Endothelial cell of umbilical vein (primary cell): ENCODE measurements around the gene PHACTR1. TPM values are rescaled to one million over a fixed set of nuclear protein-coding genes. Genes with fewer than 3 reads are reported as not detected.

ENCODE experiments used
- BruUV-seq: library from RNA; stranded (reverse); fragments of 400-500 nt; replicated peaks from 2 replicates; lab custom pipeline; 2021; lab: Mats Ljungman, UMichigan
- CTCF ChIA-PET: fragments of 300-600, 350-600 bp; sonication (Branson Sonifier 250); formaldehyde crosslinking; loops from one replicate; lab custom pipeline; 2021; ENCODE audit warnings: antibody characterized with exemption, inconsistent platforms; lab: Charles Lee
- POLR2A ChIA-PET: fragments of 300-600, 350-600 bp; sonication (Branson Sonifier 250); formaldehyde crosslinking; loops from one replicate; lab custom pipeline; 2021; ENCODE audit warnings: antibody characterized with exemption, inconsistent platforms; lab: Charles Lee
- DNase-seq: peaks from one replicate; pipeline ENCODE4 v3.0.0-alpha.2; 2011; ENCODE audit warnings: low read depth, low spot score
- FAIRE-seq: peaks from 2 replicates; lab custom pipeline; 2011; peaks lifted over from hg19 to GRCh38; lab: Jason Lieb, UNC
- H2AFZ ChIP-seq: 2 replicates; pipeline ENCODE4 v1.6.0; 2012; ENCODE audit warnings: low read depth, low read length, control low read depth, inconsistent platforms
- H3K27ac ChIP-seq: 2 replicates; pipeline ENCODE4 v1.5.1; 2011; ENCODE audit warnings: low read depth, mild to moderate bottlenecking, control low read depth, low read length, moderate library complexity; ENCODE audit not compliant: insufficient read depth
- H3K27me3 ChIP-seq, 2 experiments: 2 replicates each; pipeline versions ENCODE4 v1.6.0 to v1.6.1; 2011; ENCODE audit warnings: low read length in 2 of 2, mixed read lengths in 1 of 2; ENCODE audit not compliant: control insufficient read depth in 2 of 2, insufficient read depth in 2 of 2
- H3K36me3 ChIP-seq, 2 experiments: 2 replicates in 1 of 2; 3 replicates in 1 of 2; pipeline ENCODE4 v1.5.1; 2011; ENCODE audit warnings: low read length in 2 of 2, mild to moderate bottlenecking in 1 of 2, moderate library complexity in 1 of 2; ENCODE audit not compliant: control insufficient read depth in 2 of 2, insufficient read depth in 2 of 2; ENCODE audit errors: extremely low read depth in 1 of 2
- H3K4me1 ChIP-seq: 3 replicates; pipeline ENCODE4 v1.5.1; 2011; ENCODE audit warnings: mild to moderate bottlenecking, low read length; ENCODE audit not compliant: control insufficient read depth, insufficient read depth; ENCODE audit errors: extremely low read depth
- H3K4me2 ChIP-seq: 2 replicates; pipeline ENCODE4 v1.6.1; 2011; ENCODE audit warnings: low read length, control low read depth, mixed read lengths; ENCODE audit not compliant: insufficient read depth
- H3K4me3 ChIP-seq, 3 experiments: fragments of 200-600 bp in 1 of 3; sonication (generic), shearing (Covaris generic) in 1 of 3; replicated peaks in 1 of 3; 2 replicates each; pipeline ENCODE4 v1.5.1; 2011 to 2016; ENCODE audit warnings: control low read depth in 3 of 3, low read length in 3 of 3, mild to moderate bottlenecking in 2 of 3, inconsistent platforms in 1 of 3, low read depth in 1 of 3, moderate library complexity in 1 of 3; ENCODE audit not compliant: insufficient read depth in 1 of 3
- H3K79me2 ChIP-seq: 2 replicates; pipeline ENCODE4 v1.6.0; 2012; ENCODE audit warnings: low read length, inconsistent platforms; ENCODE audit not compliant: control insufficient read depth, insufficient read depth
- H3K9ac ChIP-seq: replicated peaks from 2 replicates; pipeline ENCODE3; 2011; ENCODE audit warnings: low read length, control low read depth; ENCODE audit not compliant: insufficient read depth; ENCODE audit errors: extremely low read depth
- H3K9me1 ChIP-seq: replicated peaks from 3 replicates; pipeline ENCODE4 v1.6.0; 2011; ENCODE audit warnings: mild to moderate bottlenecking, low read length; ENCODE audit not compliant: control insufficient read depth, insufficient read depth; ENCODE audit errors: extremely low read depth
- H3K9me3 ChIP-seq: replicated peaks from 2 replicates; pipeline ENCODE4 v1.5.1; 2012; ENCODE audit warnings: low read length, inconsistent platforms; ENCODE audit not compliant: control insufficient read depth, insufficient read depth
- H4K20me1 ChIP-seq: replicated peaks from 2 replicates; pipeline ENCODE3; 2011; ENCODE audit warnings: mild to moderate bottlenecking, low read length; ENCODE audit not compliant: control insufficient read depth, insufficient read depth; ENCODE audit errors: extremely low read depth
- CTCF ChIP-seq, 2 donors: IDR thresholded peaks; 1 replicate in 1 of 2; 2 replicates in 1 of 2; pipeline ENCODE4 v1.5.1; 2011; ENCODE audit warnings: low read length in 2 of 2, mild to moderate bottlenecking in 2 of 2, moderate library complexity in 2 of 2, control low read depth in 1 of 2, inconsistent platforms in 1 of 2, low read depth in 1 of 2; ENCODE audit not compliant: insufficient read depth in 1 of 2; ENCODE audit errors: extremely low read depth in 1 of 2
- EZH2 ChIP-seq: IDR thresholded peaks from 2 replicates; pipeline ENCODE4 v1.6.1; 2012; ENCODE audit warnings: borderline replicate concordance, low read depth, mild to moderate bottlenecking, moderate library complexity, low read length, inconsistent platforms; ENCODE audit not compliant: severe bottlenecking
- FOS ChIP-seq: IDR thresholded peaks from 2 replicates; pipeline ENCODE4 v1.6.1; 2011; ENCODE audit warnings: mild to moderate bottlenecking, low read length, moderate library complexity, borderline replicate concordance; ENCODE audit not compliant: insufficient read depth
- GATA2 ChIP-seq: IDR thresholded peaks from 2 replicates; pipeline ENCODE4 v1.7.0; 2011; ENCODE audit warnings: low read depth, mild to moderate bottlenecking, moderate library complexity, mixed read lengths, low read length; ENCODE audit not compliant: insufficient read length, insufficient read depth
- JUN ChIP-seq: IDR thresholded peaks from 2 replicates; pipeline ENCODE4 v1.6.1; 2011; ENCODE audit warnings: borderline replicate concordance, low read depth; ENCODE audit not compliant: insufficient read length, insufficient read depth
- MAX ChIP-seq: IDR thresholded peaks from 2 replicates; pipeline ENCODE4 v1.6.1; 2011; ENCODE audit not compliant: insufficient read depth, insufficient read length
- MYC ChIP-seq: IDR thresholded peaks from one replicate; pipeline ENCODE4 v1.6.1; 2011; ENCODE audit warnings: mild to moderate bottlenecking, low read depth, low read length
- POLR2A ChIP-seq: IDR thresholded peaks from 2 replicates; pipeline ENCODE4 v1.6.1; 2012; ENCODE audit warnings: low read depth, mild to moderate bottlenecking, control low read depth, low read length
- POLR2AphosphoS5 ChIP-seq: IDR thresholded peaks from 2 replicates; pipeline ENCODE4 v1.6.1; 2012; ENCODE audit warnings: low read depth, mild to moderate bottlenecking, control low read depth, low read length, moderate library complexity; ENCODE audit not compliant: insufficient read depth
- dilution Hi-C: fragments of 300-500 bp; cut with MboI; formaldehyde crosslinking; loops from one replicate; pipeline ENCODE4 v1.15.0; 2019; ENCODE audit warnings: low sequenced_read_pairs; ENCODE audit not compliant: extremely low pct_ligation_motif_present
- intact Hi-C: fragments of 100-400 bp; cut with micrococcal nuclease; formaldehyde crosslinking; loops from one replicate; pipeline ENCODE4 v1.10.0; 2022
- polyA plus RNA-seq, 4 experiments: library from polyadenylated mRNA; depleted of rRNA in 3 of 4; stranded (reverse) in 3 of 4; unstranded in 1 of 4; fragments of >200 nt; gene quantifications; 2 replicates each; pipeline versions ENCODE4 v1.2.1 to v1.2.3, GENCODE V29; 2011 to 2012; ENCODE audit warnings: missing spikeins in 1 of 4
- total RNA-seq: library from RNA; stranded (reverse); gene quantifications from 2 replicates; pipeline ENCODE4 v1.2.3, GENCODE V29; 2021

The PHACTR1 gene
- total and polyA plus RNA-seq, 2 donors (not counting 3 experiments of a cell fraction or from before 2014, with no cell fraction given), result 2.4 to 23.2 TPM

- no peaks in the 10 kb centered on the region for H3K4me1 ChIP-seq
- H3K36me3 ChIP-seq, result no peaks in the 10 kb centered on the region
- H3K27me3 ChIP-seq, result no peaks in the 10 kb centered on the region
- H2AFZ ChIP-seq, result no peak overlapping the region
- CTCF ChIA-PET, result interaction anchor here (1.0 kb wide), 1 partner anchor 15 kb away, joined by 3 read pairs; no protein-coding TSS in a partner anchor
- FAIRE-seq (no peak), DNase-seq (no peak)
- H3K9me1 ChIP-seq, result no peaks in the 10 kb centered on the region
- no peaks in the 10 kb centered on the region for H3K9me3 ChIP-seq
- intact Hi-C loops (no loop called here), dilution Hi-C loops (no loop called here)
- H3K9ac ChIP-seq, result no peak overlapping the region
- POLR2A ChIA-PET, result no interaction called here
- H3K79me2 ChIP-seq, result no peaks in the 10 kb centered on the region
- no TSS peak for BruUV-seq
- no peak overlapping the region for H3K4me3 ChIP-seq
- H4K20me1 ChIP-seq, result no peaks in the 10 kb centered on the region
- H3K27ac ChIP-seq, result no peak overlapping the region
- TF ChIP-seq CTCF (IDR thresholded peaks at IDR 0.05; ENCODE audit: extremely low read depth in 1 of 2, insufficient read depth in 1 of 2, low read depth in 1 of 2, low read length in 2 of 2) (no peak), JUN (no peak), MYC (no peak), GATA2 (no peak), EZH2 (no peak), POLR2AphosphoS5 (no peak), FOS (no peak), POLR2A (no peak), MAX (no peak)
- no peak overlapping the region for H3K4me2 ChIP-seq
Measured at GRCh38 chr6:12801141-12801540, 84.6 kb downstream of the PHACTR1 start.
